HG03103 (cell line): ENCODE results near the gene SFRP5.

Experiments used
- ATAC-seq: cut with Tn5 transposase; IDR thresholded peaks from one replicate; pipeline ENCODE4 v1.9.1; 2021; ENCODE audit warnings: low read depth; ENCODE audit not compliant: unreplicated experiment

SFRP5 gene

GRCh38 chr10:97743169-97743943 is 28.4 kb downstream of the SFRP5 start:
- ATAC-seq, result no peak

GRCh38 chr10:97740613-97741012 is 31.2 kb downstream of the SFRP5 start:
- no peak for ATAC-seq

GRCh38 chr10:97738616-97739015 is 33.2 kb downstream of the SFRP5 start:
- ATAC-seq, result no peak

- no peak for ATAC-seq
Measured at GRCh38 chr10:97737770-97738265, 34.0 kb downstream of the SFRP5 start.

- ATAC-seq, result peak; percentile 78
Measured at GRCh38 chr10:97736902-97737769, 34.7 kb downstream of the SFRP5 start, which contains the start of gene ZFYVE27. TSS of gene ZFYVE27 (plus strand) at chr10:97737128. CDS start at chr10:97738478, 1,350 bp downstream.

GRCh38 chr10:97736403-97736901 is 35.3 kb downstream of the SFRP5 start:
- ATAC-seq, result peak; percentile 45

- ATAC-seq, result no peak
Measured at GRCh38 chr10:97734021-97734420, 37.8 kb downstream of the SFRP5 start.

- no peak for ATAC-seq
Measured at GRCh38 chr10:97733256-97733655, 38.5 kb downstream of the SFRP5 start.

GRCh38 chr10:97732052-97732359 is 39.8 kb downstream of the SFRP5 start:
- ATAC-seq, result no peak

- no peak for ATAC-seq
Measured at GRCh38 chr10:97731346-97732051, 40.3 kb downstream of the SFRP5 start.

GRCh38 chr10:97729014-97729413 is 42.8 kb downstream of the SFRP5 start:
- ATAC-seq, result no peak

- no peak for ATAC-seq
Measured at GRCh38 chr10:97726636-97727178, 45.1 kb downstream of the SFRP5 start.

- no peak for ATAC-seq
Measured at GRCh38 chr10:97724341-97724941, 47.4 kb downstream of the SFRP5 start.

- no peak for ATAC-seq
Measured at GRCh38 chr10:97723001-97723400, 48.8 kb downstream of the SFRP5 start.

- ATAC-seq, result no peak
Measured at GRCh38 chr10:97721871-97722780, 49.7 kb downstream of the SFRP5 start.

- no peak for ATAC-seq
Measured at GRCh38 chr10:97719602-97720001, 52.2 kb downstream of the SFRP5 start.

GRCh38 chr10:97718659-97719142 is 53.1 kb downstream of the SFRP5 start:
- ATAC-seq, result no peak

GRCh38 chr10:97718178-97718577 is 53.6 kb downstream of the SFRP5 start:
- no peak for ATAC-seq

- ATAC-seq, result no peak
Measured at GRCh38 chr10:97717627-97718026, 54.2 kb downstream of the SFRP5 start.
